ENCODE measurements around the gene DDX19B.

DNA sequence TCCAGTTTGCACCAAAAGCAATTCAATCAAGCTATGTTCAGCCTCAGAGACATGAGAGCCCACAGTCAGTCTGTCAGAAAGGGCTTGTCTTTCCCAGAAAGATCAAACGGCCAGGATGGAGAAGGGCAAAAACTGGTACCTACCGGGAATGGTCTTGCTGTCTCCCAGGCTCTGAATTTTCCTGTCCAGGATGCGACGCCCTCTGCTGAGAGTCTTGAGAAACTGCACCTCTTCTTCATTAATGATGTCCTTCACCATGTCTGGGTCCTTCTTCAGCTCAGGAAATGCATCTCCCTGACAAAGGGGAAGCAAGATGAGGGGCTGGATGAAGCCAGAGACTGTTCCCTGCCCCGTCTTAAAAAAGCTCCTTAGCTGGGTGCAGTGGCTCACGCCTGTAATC is 31.5 kb upstream of the DDX19B start:
- TF ChIP-seq EZH2 (IDR thresholded peaks at IDR 0.05; ENCODE audit: insufficient read depth, poor library complexity, severe bottlenecking), result no peak
- no peak for TF ChIP-seq EZH2phosphoT487 (IDR thresholded peaks at IDR 0.05; ENCODE audit: insufficient read depth, low read depth)
